ENCODE data around the gene LRIG2.

Gene LRIG2

GRCh38 chr1:113129529-113130185 is 56.7 kb downstream of the LRIG2 start:
- H3K36me3 Mint-ChIP-seq (ENCODE audit: low read depth): peaks cover 53% of the 10 kb centered on the region
- peaks cover under 1% of the 10 kb centered on the region for H3K9me3 Mint-ChIP-seq
- H3K4me3 Mint-ChIP-seq: no peak overlapping the region
- peaks cover 2% of the 10 kb centered on the region for H3K27me3 Mint-ChIP-seq (ENCODE audit: low read depth, poor library complexity)
- H3K27ac Mint-ChIP-seq: no peak overlapping the region
- no peak for TF ChIP-seq CTCF (IDR thresholded peaks at IDR 0.05)
- DNase-seq: no peak
- H3K4me1 Mint-ChIP-seq: peaks cover 13% of the 10 kb centered on the region

GRCh38 chr1:113133038-113133437 is 60.0 kb downstream of the LRIG2 start:
- no peak overlapping the region for H3K4me3 Mint-ChIP-seq
- no peak overlapping the region for H3K27ac Mint-ChIP-seq
- H3K4me1 Mint-ChIP-seq: peaks cover 13% of the 10 kb centered on the region
- DNase-seq: no peak
- peaks cover 2% of the 10 kb centered on the region for H3K27me3 Mint-ChIP-seq (ENCODE audit: low read depth, poor library complexity)
- peaks cover 3% of the 10 kb centered on the region for H3K9me3 Mint-ChIP-seq
- H3K36me3 Mint-ChIP-seq (ENCODE audit: low read depth): peaks cover 34% of the 10 kb centered on the region
- no peak for TF ChIP-seq CTCF (IDR thresholded peaks at IDR 0.05)

GRCh38 chr1:113133759-113134158 is 60.8 kb downstream of the LRIG2 start:
- Mint-ChIP-seq H3K27me3 (ENCODE audit: low read depth, poor library complexity) (peaks cover 2% of the 10 kb centered on the region), H3K4me1 (peaks cover 13% of the 10 kb centered on the region), H3K36me3 (ENCODE audit: low read depth) (peaks cover 27% of the 10 kb centered on the region), H3K4me3 (no peak overlapping the region), H3K9me3 (peaks cover 3% of the 10 kb centered on the region), H3K27ac (no peak overlapping the region)
- no peak for TF ChIP-seq CTCF (IDR thresholded peaks at IDR 0.05)
- DNase-seq: no peak

GRCh38 chr1:113135460-113135859 is 62.5 kb downstream of the LRIG2 start:
- Mint-ChIP-seq H3K4me1 (peaks cover 14% of the 10 kb centered on the region), H3K4me3 (no peak overlapping the region), H3K27me3 (ENCODE audit: low read depth, poor library complexity) (peaks cover 2% of the 10 kb centered on the region), H3K27ac (no peak overlapping the region), H3K9me3 (peaks cover 3% of the 10 kb centered on the region), H3K36me3 (ENCODE audit: low read depth) (peaks cover 14% of the 10 kb centered on the region)
- no peak for DNase-seq
- TF ChIP-seq CTCF (IDR thresholded peaks at IDR 0.05): no peak

GRCh38 chr1:113136476-113136875 is 63.5 kb downstream of the LRIG2 start:
- H3K36me3 Mint-ChIP-seq (ENCODE audit: low read depth): peaks cover 14% of the 10 kb centered on the region
- no peak for TF ChIP-seq CTCF (IDR thresholded peaks at IDR 0.05)
- peaks cover 2% of the 10 kb centered on the region for H3K27me3 Mint-ChIP-seq (ENCODE audit: low read depth, poor library complexity)
- H3K4me1 Mint-ChIP-seq: peaks cover 13% of the 10 kb centered on the region
- peaks cover 3% of the 10 kb centered on the region for H3K9me3 Mint-ChIP-seq
- DNase-seq: no peak
- no peak overlapping the region for H3K27ac Mint-ChIP-seq
- no peak overlapping the region for H3K4me3 Mint-ChIP-seq

GRCh38 chr1:113137563-113137962 is 64.6 kb downstream of the LRIG2 start:
- no peak overlapping the region for H3K4me3 Mint-ChIP-seq
- peaks cover 14% of the 10 kb centered on the region for H3K36me3 Mint-ChIP-seq (ENCODE audit: low read depth)
- peaks cover 5% of the 10 kb centered on the region for H3K4me1 Mint-ChIP-seq
- H3K9me3 Mint-ChIP-seq: peaks cover 3% of the 10 kb centered on the region
- DNase-seq: no peak
- no peak for TF ChIP-seq CTCF (IDR thresholded peaks at IDR 0.05)
- peaks cover 2% of the 10 kb centered on the region for H3K27me3 Mint-ChIP-seq (ENCODE audit: low read depth, poor library complexity)
- H3K27ac Mint-ChIP-seq: no peak overlapping the region

Data from nephron progenitor cell (in vitro differentiated cells).